DND-41 (cell line): ENCODE results near the gene INSC.

Experiments
- CTCF ChIP-seq: IDR thresholded peaks from 2 replicates; pipeline ENCODE4 v1.5.1; 2012; ENCODE audit warnings: borderline replicate concordance, low read length, moderate library complexity, mild to moderate bottlenecking; ENCODE audit not compliant: poor library complexity, severe bottlenecking; ENCODE audit errors: extremely low read depth
- EZH2 ChIP-seq: IDR thresholded peaks from 3 replicates; pipeline ENCODE4 v1.6.1; 2012; ENCODE audit warnings: borderline replicate concordance, low read depth, mild to moderate bottlenecking, moderate library complexity, low read length, inconsistent platforms; ENCODE audit not compliant: severe bottlenecking

GRCh38 chr11:15280393-15280792, 165.7 kb downstream of the INSC start:
- TF ChIP-seq CTCF (no peak), EZH2 (no peak)
